ENCODE results near the gene MXD1.

Gene MXD1

GRCh38 chr2:69918401-69918800, 3.5 kb downstream of the MXD1 start:
- no peak overlapping the region for H3K4me3 ChIP-seq (ENCODE audit: low read length)
- DNase-seq (ENCODE audit: low read depth), result no peak
- no peak for TF ChIP-seq CTCF (conservative IDR thresholded peaks at IDR 0.05; ENCODE audit: low read depth, low read length)

GRCh38 chr2:69923116-69923515, 8.2 kb downstream of the MXD1 start:
- H3K4me3 ChIP-seq (ENCODE audit: low read length), result no peak overlapping the region
- no peak for DNase-seq (ENCODE audit: low read depth)
- no peak for TF ChIP-seq CTCF (conservative IDR thresholded peaks at IDR 0.05; ENCODE audit: low read depth, low read length)

- no peak for TF ChIP-seq CTCF (conservative IDR thresholded peaks at IDR 0.05; ENCODE audit: low read depth, low read length)
- H3K4me3 ChIP-seq (ENCODE audit: low read length), result no peak overlapping the region
- no peak for DNase-seq (ENCODE audit: low read depth)
Measured at GRCh38 chr2:69926849-69927515, 12.1 kb downstream of the MXD1 start.

- TF ChIP-seq CTCF (conservative IDR thresholded peaks at IDR 0.05; ENCODE audit: low read depth, low read length), result no peak
- H3K4me3 ChIP-seq (ENCODE audit: low read length), result no peak overlapping the region
- DNase-seq (ENCODE audit: low read depth), result no peak
Measured at GRCh38 chr2:69931832-69932595, 17.1 kb downstream of the MXD1 start.

- TF ChIP-seq CTCF (conservative IDR thresholded peaks at IDR 0.05; ENCODE audit: low read depth, low read length), result no peak
- DNase-seq (ENCODE audit: low read depth), result no peak
- no peak overlapping the region for H3K4me3 ChIP-seq (ENCODE audit: low read length)
Measured at GRCh38 chr2:69932596-69932922, 17.6 kb downstream of the MXD1 start.

GRCh38 chr2:69933254-69933828, 18.4 kb downstream of the MXD1 start:
- no peak overlapping the region for H3K4me3 ChIP-seq (ENCODE audit: low read length)
- TF ChIP-seq CTCF (conservative IDR thresholded peaks at IDR 0.05; ENCODE audit: low read depth, low read length), result no peak
- DNase-seq (ENCODE audit: low read depth), result no peak
